OCI-LY1 (cell line): ENCODE data around the gene TTLL10.

Experiments used
- H2AFZ ChIP-seq: fragments of 200-600 bp; sonication (generic), shearing (Covaris generic); 2 replicates; pipeline ENCODE4 v1.6.0; 2014; ENCODE audit warnings: antibody characterized with exemption, mild to moderate bottlenecking, low read length
- H3F3A ChIP-seq: fragments of 200-600 bp; sonication (generic), shearing (Covaris generic); 2 replicates; pipeline ENCODE4 v1.6.0; 2014; ENCODE audit warnings: mild to moderate bottlenecking, antibody characterized with exemption, low read length, moderate library complexity; ENCODE audit not compliant: insufficient read depth
- H3K27ac ChIP-seq: fragments of 200-600 bp; sonication (generic); 2 replicates; pipeline ENCODE4 v1.5.1; 2014; ENCODE audit warnings: low read length, mixed run types, mild to moderate bottlenecking, low read depth; ENCODE audit not compliant: poor library complexity, severe bottlenecking
- H3K27me3 ChIP-seq: fragments of 200-600 bp; sonication (generic); 2 replicates; pipeline ENCODE4 v1.6.0; 2014; ENCODE audit warnings: antibody characterized with exemption, mild to moderate bottlenecking, low read length, moderate library complexity; ENCODE audit not compliant: insufficient read depth
- H3K36me3 ChIP-seq: fragments of 200-600 bp; sonication (generic); 2 replicates; pipeline ENCODE4 v1.6.1; 2014; ENCODE audit warnings: mild to moderate bottlenecking, antibody characterized with exemption, low read length, moderate library complexity, mixed read lengths; ENCODE audit not compliant: insufficient read depth
- H3K4me1 ChIP-seq: fragments of 200-600 bp; sonication (generic); 2 replicates; pipeline ENCODE4 v1.5.1; 2014; ENCODE audit warnings: mild to moderate bottlenecking, low read length, moderate library complexity; ENCODE audit not compliant: insufficient read depth, severe bottlenecking
- H3K4me2 ChIP-seq: fragments of 200-600 bp; sonication (generic), shearing (Covaris generic); 2 replicates; pipeline ENCODE4 v1.6.1; 2014; ENCODE audit warnings: low read length
- H3K4me3 ChIP-seq: fragments of 200-600 bp; sonication (generic); 2 replicates; pipeline ENCODE4 v1.5.1; 2014; ENCODE audit warnings: low read length, low read depth, mild to moderate bottlenecking, mixed read lengths; ENCODE audit not compliant: poor library complexity, severe bottlenecking
- H3K79me2 ChIP-seq: fragments of 200-600 bp; shearing (Covaris generic); 2 replicates; pipeline ENCODE4 v1.6.1; 2016; ENCODE audit warnings: mixed run types, low read length, mixed read lengths; ENCODE audit not compliant: insufficient read depth
- H3K9ac ChIP-seq: fragments of 200-600 bp; sonication (generic), shearing (Covaris generic); 2 replicates; pipeline ENCODE4 v1.6.1; 2014; ENCODE audit warnings: mild to moderate bottlenecking, low read length, mixed read lengths
- H3K9me2 ChIP-seq: fragments of 200-600 bp; sonication (generic), shearing (Covaris generic); 2 replicates; pipeline ENCODE4 v1.6.1; 2014; ENCODE audit warnings: low read depth, mild to moderate bottlenecking, low read length, mixed read lengths
- H3K9me3 ChIP-seq: fragments of 200-600 bp; shearing (Covaris generic); 2 replicates; pipeline ENCODE4 v1.6.1; 2014; ENCODE audit warnings: low read length, mixed read lengths
- H4K20me1 ChIP-seq: fragments of 200-600 bp; sonication (generic), shearing (Covaris generic); 2 replicates; pipeline ENCODE4 v1.6.0; 2016; ENCODE audit warnings: mild to moderate bottlenecking, low read length; ENCODE audit not compliant: insufficient read depth
- CTCF ChIP-seq: fragments of 200-600 bp; sonication (generic), shearing (Covaris generic); IDR thresholded peaks from 2 replicates; pipeline ENCODE4 v1.5.1; 2017; ENCODE audit warnings: mild to moderate bottlenecking, antibody characterized with exemption, low read length, moderate library complexity, mixed read lengths
- EZH2 ChIP-seq: fragments of 200-600 bp; sonication (generic), shearing (Covaris generic); IDR thresholded peaks from 2 replicates; pipeline ENCODE4 v1.8.0; 2017; ENCODE audit warnings: borderline replicate concordance, mixed run types, mild to moderate bottlenecking, antibody characterized with exemption, low read length, moderate library complexity, mixed read lengths

Gene TTLL10

GRCh38 chr1:1136547-1137230 lies 37.0 kb upstream of the TTLL10 start:
- Histone ChIP-seq H3K9me3 (no peaks in the 10 kb centered on the region), H4K20me1 (no peaks in the 10 kb centered on the region), H3K9me2 (no peaks in the 10 kb centered on the region), H3K9ac (no peak overlapping the region), H3K79me2 (no peaks in the 10 kb centered on the region), H3K27me3 (no peaks in the 10 kb centered on the region), H3K4me1 (peaks cover 6% of the 10 kb centered on the region), H3K4me2 (no peak overlapping the region), H2AFZ (no peak overlapping the region), H3F3A (no peaks in the 10 kb centered on the region), H3K4me3 (no peak overlapping the region), H3K36me3 (no peaks in the 10 kb centered on the region), H3K27ac (no peak overlapping the region)
- TF ChIP-seq EZH2 (no peak), CTCF (no peak)

- no peak for TF ChIP-seq CTCF
- no peak for TF ChIP-seq EZH2
- Histone ChIP-seq H3K4me3 (no peak overlapping the region), H4K20me1 (no peaks in the 10 kb centered on the region), H3K4me1 (peaks cover 6% of the 10 kb centered on the region), H3K9me2 (no peaks in the 10 kb centered on the region), H3K27ac (no peak overlapping the region), H3K79me2 (no peaks in the 10 kb centered on the region), H3K4me2 (peak overlapping the region; percentile 32), H3K9ac (no peak overlapping the region), H3K9me3 (no peaks in the 10 kb centered on the region), H3F3A (no peaks in the 10 kb centered on the region), H3K27me3 (no peaks in the 10 kb centered on the region), H3K36me3 (no peaks in the 10 kb centered on the region), H2AFZ (no peak overlapping the region)
Measured at GRCh38 chr1:1137256-1138045, 36.2 kb upstream of the TTLL10 start.

- H3K79me2 ChIP-seq = no peaks in the 10 kb centered on the region
- no peaks in the 10 kb centered on the region for H3K36me3 ChIP-seq
- no peak overlapping the region for H3K9ac ChIP-seq
Measured at GRCh38 chr1:1140673-1141072, 33.0 kb upstream of the TTLL10 start.

More at GRCh38 chr1:1140673-1141072, 33.0 kb upstream of the TTLL10 start:
- Histone ChIP-seq H3F3A (no peaks in the 10 kb centered on the region), H3K4me2 (no peak overlapping the region), H3K4me3 (no peak overlapping the region), H3K27me3 (no peaks in the 10 kb centered on the region), H2AFZ (no peak overlapping the region), H3K27ac (no peak overlapping the region), H3K9me3 (no peaks in the 10 kb centered on the region), H3K9me2 (no peaks in the 10 kb centered on the region), H4K20me1 (no peaks in the 10 kb centered on the region), H3K4me1 (peaks cover 16% of the 10 kb centered on the region)
- TF ChIP-seq EZH2 = no peak
- TF ChIP-seq CTCF = no peak
